ENCODE data around the gene DUSP14.
"Not testable (repeated sequence)": the region's sequence is repeated elsewhere in the genome, so short reads cannot be mapped to it uniquely, and the experiment has no call there.

Gene DUSP14

GRCh38 chr17:37489197-37490001 lies at the start of gene DUSP14:
DUSP14 (plus strand) TSS chr17:37489891; CDS start chr17:37512273, 22,382 bp downstream.
- no peak for FAIRE-seq

DNA sequence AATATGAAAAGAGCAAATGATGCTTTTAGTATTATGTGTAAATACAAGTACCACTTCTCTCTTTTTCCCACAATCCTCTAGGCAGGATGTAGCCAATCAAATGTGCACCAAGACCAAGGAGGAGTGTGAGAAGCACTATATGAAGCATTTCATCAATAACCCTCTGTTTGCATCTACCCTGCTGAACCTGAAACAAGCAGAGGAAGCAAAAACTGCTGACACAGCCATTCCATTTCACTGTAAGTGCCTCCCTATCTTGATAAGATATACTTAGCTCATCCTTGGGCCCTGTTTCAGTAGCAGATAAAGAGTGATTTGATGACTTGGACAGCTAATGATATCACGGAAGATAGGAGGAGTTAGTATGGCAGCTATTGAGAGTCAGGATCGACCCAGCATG lies 49.3 kb upstream of the DUSP14 start:
- FAIRE-seq, result no peak

DNA sequence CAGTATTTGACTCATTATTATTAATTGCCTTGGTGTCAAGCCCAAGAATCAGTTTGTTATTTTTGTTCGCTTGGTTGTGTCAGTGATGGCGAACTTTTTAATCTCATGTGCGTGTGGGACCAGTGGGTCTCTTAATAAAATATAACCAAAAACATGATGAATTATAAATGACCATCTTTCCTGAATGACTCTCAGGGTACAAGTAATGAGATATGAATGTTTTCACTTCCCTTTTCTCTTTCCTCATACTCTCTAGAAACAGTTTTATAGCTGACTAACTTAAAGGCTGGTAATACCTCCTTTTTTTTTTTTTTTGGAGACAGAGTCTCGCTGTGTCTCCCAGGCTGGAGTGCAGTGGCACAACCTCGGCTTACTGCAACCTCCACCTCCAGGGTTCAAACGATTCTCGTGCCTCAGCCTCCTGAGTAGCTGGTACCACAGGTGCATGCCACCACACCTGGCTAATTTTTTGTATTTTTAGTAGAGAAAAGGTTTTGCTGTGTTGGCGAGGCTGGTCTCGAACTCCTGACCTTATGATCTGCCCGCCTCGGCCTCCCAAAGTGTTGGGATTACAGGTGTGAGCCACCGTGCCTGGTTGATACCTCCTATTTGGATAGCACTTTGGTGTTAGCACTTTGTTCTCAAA lies 48.2 kb upstream of the DUSP14 start:
- not testable (repeated sequence) for FAIRE-seq

DNA sequence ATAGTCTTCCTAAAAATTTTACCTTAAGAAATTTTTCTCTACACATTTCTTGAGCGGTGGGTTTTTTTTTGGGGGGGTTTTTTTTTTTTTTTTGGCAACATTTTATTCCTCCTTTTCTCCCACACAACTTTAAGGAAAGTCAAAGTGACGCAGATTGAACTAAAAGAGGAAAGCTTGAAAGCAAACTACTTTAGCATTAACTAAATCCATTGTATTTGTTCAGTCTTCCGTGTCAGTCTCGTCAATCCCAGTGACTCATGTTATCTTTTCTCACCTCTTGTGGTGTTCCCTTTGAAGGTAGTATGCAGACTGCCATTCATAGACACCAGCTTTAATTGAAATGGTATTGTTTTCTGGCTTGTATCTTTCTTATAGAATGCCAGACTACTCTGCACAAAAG lies 43.7 kb upstream of the DUSP14 start:
- FAIRE-seq, result no peak

GRCh38 chr17:37447641-37448040 lies 42.0 kb upstream of the DUSP14 start:
- FAIRE-seq, result no peak

- no peak for FAIRE-seq
Observed at GRCh38 chr17:37450112-37450511, 39.6 kb upstream of the DUSP14 start.

- not testable (repeated sequence) for FAIRE-seq
Observed at GRCh38 chr17:37457801-37458200, 31.9 kb upstream of the DUSP14 start.

DNA sequence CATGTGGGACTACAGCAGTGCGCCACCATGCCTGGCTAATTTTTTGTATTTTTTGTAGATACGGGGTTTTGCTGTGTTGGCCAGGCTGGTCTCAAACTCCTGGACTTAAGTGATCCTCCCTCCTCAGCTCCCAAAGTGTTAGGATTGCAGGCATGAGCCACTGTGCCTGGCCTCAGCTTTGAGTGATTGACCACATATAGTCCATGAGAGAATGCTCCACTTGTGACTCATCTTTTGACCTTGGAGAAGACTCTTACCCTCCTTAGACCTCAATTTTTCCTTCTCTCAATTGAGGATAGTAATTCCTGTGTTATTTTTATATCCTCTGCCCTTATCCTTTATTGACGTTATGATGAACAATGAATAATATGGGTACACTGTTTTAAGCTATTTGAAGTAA lies 30.9 kb upstream of the DUSP14 start:
- no peak for FAIRE-seq

- FAIRE-seq, result no peak
Observed at GRCh38 chr17:37461668-37462067, 28.0 kb upstream of the DUSP14 start.

DNA sequence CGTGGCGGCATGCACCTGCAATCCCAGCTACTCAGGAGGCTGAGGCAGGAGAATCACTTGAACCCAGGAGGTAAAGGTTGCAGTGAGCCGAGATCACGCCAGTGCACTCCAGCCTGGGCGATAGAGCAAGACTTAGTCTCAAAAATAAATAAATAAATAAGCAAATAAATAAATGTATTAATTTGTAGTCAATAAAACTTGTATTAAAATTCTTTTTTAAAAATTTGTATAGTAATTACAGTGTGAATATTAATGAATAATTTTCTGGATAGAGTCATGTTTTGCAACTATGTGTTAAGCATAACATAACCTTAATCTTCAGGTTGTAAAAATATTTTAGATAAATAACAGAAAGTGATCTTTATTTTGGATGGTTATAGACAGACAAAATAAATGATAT lies 27.2 kb upstream of the DUSP14 start:
- no peak for FAIRE-seq

DNA sequence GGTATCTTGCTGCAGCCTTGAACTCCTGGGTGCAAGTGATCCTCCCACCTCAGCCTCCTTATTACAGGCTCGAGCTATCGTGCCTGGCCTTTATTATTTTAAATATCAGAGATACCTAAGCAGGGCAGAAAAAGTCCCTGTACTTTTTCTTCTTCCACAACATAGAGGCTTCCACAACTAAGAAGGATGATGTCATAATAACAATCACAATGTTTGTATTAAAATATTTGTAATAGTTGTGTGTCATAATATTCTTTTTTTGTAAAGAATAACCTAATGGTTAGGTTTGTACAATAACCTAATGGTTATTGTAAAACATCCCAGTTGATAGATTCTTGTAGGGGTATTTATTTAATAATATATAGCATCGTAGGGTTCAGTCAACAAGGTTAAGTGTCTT lies 26.7 kb upstream of the DUSP14 start:
- FAIRE-seq, result no peak

DNA sequence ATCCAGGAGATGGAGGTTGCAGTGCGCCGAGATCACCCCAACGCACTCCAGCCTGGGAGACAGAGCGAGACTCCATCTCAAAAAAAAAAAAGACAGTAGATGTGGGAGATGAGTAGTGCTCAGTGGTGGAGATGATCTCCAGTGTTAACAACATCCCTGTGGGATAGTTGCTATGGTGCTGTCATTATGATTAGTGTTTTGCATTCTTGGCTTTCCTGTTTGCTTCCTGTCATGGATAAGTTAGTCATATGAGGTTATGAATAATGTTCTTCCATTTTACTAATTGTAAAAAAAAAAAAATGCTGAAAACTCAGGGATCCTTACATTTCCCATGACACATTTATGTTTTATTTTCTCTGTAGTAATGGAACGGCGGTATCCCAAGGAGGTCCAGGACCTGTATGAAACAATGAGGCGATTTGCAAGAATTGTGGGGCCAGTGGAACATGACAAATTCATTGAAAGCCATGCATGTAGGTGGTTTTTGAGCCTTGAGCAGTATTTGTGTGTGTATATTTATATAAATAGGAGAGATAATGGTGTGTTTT lies 24.5 kb upstream of the DUSP14 start:
- no peak for FAIRE-seq

DNA sequence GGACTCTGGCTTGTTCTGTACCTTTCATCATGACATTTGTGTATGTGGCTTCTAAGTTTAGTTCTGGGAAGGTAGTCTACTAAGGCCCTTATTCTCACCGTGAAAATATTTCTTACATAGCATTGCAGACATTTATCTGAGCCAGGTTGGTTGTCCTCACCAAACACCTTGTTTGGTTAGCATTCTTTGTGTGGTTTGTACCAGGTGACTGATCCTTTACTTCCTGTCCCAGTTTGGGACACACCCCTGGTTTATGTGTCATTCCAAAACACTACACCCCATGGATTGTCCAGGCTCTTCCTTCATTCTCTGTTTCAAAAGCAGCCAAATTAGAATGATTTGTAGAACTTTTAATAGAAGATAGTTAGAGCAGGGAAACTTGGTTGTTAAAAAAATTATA lies 23.2 kb upstream of the DUSP14 start:
- FAIRE-seq, result no peak

DNA sequence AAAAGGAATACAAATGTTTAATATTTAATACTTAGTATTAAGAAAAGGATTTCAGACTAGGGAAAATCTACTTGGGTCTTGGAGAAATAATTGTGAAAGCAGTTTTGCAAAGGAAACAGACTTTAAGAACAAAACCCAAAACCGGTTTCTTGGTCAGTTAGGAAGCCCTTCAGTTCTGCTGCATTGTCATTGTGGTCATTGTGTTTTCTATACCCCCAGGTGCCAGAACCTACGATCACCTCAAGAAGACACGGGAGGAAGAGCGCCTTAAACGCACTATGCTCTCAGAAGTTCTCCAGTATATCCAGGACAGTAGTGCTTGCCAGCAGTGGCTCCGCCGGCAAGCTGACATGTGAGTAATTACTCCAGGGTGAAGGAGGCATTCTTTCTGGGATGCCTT lies 19.5 kb upstream of the DUSP14 start:
- no peak for FAIRE-seq

DNA sequence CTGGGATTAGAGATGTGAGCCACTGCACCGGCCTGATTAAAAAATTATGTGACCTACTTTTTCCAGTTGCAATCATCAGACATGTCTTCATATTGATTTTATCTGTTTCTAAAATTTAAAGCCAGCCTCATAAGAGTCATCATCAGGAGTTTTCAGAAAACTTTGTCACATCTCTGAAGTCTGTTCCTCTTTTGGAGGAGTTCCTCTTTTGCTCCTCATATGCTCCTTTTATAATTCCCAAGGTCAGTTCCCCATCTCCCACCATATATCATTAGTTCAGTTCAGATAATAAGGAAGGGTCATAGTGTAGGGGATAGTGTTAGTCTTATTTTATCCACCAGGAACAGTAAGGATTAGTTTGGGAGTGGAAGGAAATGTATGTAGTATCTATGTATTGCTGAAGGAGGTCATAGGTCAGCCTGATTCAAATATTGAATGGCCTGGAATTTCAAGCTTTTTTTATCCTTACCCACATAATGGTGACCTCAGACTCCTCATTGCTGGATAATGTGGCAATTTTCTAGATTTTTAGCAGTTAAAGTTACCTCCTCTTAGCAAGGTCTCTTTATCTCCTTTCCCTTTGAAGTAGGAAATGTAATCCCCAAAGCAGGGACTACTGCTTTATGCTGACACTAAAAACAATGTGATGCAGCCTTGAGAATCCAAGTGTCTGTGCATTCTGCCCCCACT lies 13.8 kb upstream of the DUSP14 start:
- FAIRE-seq, result no peak

DNA sequence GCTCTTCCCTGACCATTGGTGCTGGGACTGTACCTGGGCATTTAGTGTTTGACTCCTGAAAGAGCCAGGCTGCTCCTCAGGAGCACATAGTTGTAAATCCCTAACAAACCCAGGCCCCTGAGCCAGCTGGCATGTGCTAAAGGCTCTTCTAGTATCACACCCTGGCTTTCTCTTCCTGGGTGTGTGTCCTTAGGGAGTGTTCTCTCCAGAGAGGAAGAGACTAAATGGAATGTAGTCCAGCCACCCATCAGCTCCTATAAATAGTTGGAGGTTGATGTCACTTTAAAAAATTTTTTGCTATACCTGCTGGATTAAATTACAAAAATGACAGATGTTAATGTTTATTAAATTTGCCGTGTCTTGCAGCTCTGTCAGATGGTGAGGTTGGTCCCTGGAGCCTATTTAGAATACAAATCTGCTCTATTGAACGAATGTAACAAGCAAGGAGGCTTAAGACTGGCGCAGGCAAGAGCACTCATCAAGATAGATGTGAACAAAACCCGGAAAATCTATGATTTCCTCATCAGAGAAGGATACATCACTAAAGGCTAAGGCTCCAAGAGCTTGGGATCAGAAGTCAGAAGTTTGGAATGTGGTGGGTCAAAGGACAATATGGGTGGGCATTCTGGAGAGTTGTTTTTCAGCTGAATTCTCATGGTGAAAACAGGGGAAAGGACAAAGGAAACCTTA lies 13.1 kb upstream of the DUSP14 start:
- no peak for FAIRE-seq

DNA sequence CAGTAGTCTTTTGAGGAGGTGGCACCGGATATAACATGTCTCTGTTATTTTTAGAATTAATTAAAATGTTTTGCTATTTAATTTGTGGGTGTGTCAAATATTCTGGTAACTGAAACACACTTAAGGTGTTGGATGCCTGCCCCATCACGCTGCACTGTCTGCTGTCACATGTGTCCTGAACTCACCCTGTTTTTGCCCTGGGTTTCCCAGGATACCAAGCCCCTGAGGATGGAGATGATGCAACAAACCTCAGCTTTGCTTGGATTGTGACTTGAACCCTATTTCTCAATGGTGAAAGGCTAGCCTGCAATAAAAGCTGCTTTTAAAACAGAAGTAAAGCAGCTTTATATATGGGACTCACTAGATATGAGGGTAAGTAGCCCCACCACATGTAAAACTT lies 11.5 kb upstream of the DUSP14 start:
- no peak for FAIRE-seq

- no peak for FAIRE-seq
Observed at GRCh38 chr17:37479025-37479424, 10.7 kb upstream of the DUSP14 start.

DNA sequence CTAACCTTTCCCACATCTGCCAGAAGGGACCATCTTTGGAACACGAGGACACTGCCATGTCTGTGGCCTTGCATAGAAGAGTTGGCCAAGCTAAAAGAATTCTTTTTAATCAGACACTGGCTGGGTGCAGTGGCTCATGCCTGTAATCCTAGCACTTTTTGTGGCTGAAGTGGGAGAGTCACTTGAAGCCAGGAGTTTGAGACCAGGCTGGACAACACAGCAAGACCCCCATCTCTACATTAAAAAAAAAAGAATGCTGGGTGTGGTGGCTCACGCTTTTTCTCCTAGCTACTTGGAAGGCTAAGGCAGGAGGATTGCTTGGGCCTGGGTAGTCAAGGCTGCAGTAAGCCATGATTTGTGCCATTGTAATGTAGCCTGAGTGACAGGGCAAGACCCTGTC lies 9.3 kb upstream of the DUSP14 start:
- FAIRE-seq, result no peak

GRCh38 chr17:37481001-37481665 lies 8.6 kb upstream of the DUSP14 start:
- FAIRE-seq, result no peak

GRCh38 chr17:37483311-37484039 lies 6.2 kb upstream of the DUSP14 start:
- FAIRE-seq, result no peak
